LNCaP clone FGC (cell line): ENCODE measurements around the gene NECAB2.

ENCODE experiments used
- DNase-seq: peaks from one replicate; pipeline ENCODE4 v3.0.0-alpha.2; 2011; ENCODE audit warnings: low read depth
- H3K4me3 ChIP-seq: 2 replicates; pipeline ENCODE4 v1.5.1; 2011; ENCODE audit warnings: mild to moderate bottlenecking, low read depth, low read length, control low read depth
- TF ChIP-seq, protein P1 (sequence below): IDR thresholded peaks from 2 replicates; pipeline ENCODE4 v1.5.1; 2012; ENCODE audit warnings: mild to moderate bottlenecking; ENCODE audit not compliant: control insufficient read depth, insufficient read depth; ENCODE audit errors: extremely low read depth

Gene NECAB2

DNA sequence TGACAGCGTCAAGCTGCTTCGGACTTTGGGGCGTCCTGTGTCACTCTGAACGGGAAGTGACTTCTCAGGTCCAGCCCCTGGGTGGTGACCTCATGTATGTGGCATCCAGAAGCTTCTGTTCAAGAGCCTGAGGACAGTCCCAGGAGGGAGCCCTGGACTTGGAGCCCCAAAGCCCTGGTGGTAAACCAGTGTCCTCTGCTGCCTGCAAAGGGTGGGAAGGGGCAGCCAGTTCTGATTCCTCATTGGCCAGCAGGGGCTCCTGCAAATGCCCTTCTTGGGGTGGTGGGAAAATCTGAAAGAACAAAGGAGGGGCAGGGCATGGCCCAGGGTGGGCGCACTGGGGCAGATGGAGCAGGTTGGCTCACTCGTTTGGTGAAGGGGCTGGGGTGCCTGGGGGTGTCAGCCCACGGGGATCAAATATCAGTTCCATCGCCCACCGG, 13.4 kb upstream of the NECAB2 start:
- no peak for DNase-seq
- no peak overlapping the region for H3K4me3 ChIP-seq
- TF ChIP-seq, protein P1, sequence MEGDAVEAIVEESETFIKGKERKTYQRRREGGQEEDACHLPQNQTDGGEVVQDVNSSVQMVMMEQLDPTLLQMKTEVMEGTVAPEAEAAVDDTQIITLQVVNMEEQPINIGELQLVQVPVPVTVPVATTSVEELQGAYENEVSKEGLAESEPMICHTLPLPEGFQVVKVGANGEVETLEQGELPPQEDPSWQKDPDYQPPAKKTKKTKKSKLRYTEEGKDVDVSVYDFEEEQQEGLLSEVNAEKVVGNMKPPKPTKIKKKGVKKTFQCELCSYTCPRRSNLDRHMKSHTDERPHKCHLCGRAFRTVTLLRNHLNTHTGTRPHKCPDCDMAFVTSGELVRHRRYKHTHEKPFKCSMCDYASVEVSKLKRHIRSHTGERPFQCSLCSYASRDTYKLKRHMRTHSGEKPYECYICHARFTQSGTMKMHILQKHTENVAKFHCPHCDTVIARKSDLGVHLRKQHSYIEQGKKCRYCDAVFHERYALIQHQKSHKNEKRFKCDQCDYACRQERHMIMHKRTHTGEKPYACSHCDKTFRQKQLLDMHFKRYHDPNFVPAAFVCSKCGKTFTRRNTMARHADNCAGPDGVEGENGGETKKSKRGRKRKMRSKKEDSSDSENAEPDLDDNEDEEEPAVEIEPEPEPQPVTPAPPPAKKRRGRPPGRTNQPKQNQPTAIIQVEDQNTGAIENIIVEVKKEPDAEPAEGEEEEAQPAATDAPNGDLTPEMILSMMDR = no peak

- DNase-seq = no peak
- TF ChIP-seq, protein P1 = no peak
- H3K4me3 ChIP-seq = no peak overlapping the region
Observed at GRCh38 chr16:83955218-83956130, 12.6 kb upstream of the NECAB2 start.

GRCh38 chr16:83956336-83957289, 11.4 kb upstream of the NECAB2 start:
- peak; percentile 51 for DNase-seq
- TF ChIP-seq, protein P1 = peak; percentile 87
- no peak overlapping the region for H3K4me3 ChIP-seq

DNA sequence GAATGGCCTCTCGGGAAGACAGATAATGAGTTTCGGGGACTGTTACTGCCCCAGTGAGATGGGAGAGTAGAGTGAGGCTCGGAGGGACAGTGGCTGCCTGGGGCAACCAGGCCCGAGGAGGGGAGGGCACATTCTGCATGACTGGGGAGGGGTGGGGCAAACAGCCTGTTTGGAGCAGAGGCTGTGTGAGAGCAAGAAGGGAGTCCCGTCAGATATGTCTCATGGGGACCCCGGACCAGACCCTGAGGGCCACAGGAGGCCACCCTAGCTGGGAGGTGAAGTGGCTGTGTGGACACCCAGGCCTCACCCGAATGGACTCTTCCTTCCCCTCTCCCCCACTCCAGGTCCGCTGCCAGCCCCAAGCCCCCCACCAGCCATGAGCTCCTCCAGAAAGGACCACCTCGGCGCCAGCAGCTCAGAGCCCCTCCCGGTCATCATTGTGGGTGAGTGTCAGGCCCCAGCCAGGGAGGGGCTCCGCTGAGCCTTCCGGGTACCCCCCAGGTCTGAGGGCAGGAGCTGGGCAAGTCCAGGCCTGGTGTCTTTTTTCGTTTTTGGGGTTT, 10.7 kb upstream of the NECAB2 start:
- H3K4me3 ChIP-seq = no peak overlapping the region
- TF ChIP-seq, protein P1 = no peak
- DNase-seq = no peak

- no peak for DNase-seq
- H3K4me3 ChIP-seq = no peak overlapping the region
- TF ChIP-seq, protein P1 = no peak
Observed at GRCh38 chr16:83958137-83958845, 9.8 kb upstream of the NECAB2 start.
